Renal cortex interstitium (tissue), 11 donors: ENCODE results near the gene TFPI. TPM values are rescaled to one million over a fixed set of nuclear protein-coding genes. Genes with fewer than 3 reads are reported as not detected.
A peak's percentile ranks its signal among the peaks of the same experiment; 100 is the strongest.
"Not testable (repeated sequence)": the region's sequence is repeated elsewhere in the genome, so short reads cannot be mapped to it uniquely, and the experiment has no call there.

Experiments
- DNase-seq, 11 donors: peaks; one replicate each; pipeline ENCODE4 v3.0.0-alpha.2; 2013; ENCODE audit warnings: low read depth in 9 of 11, low spot score in 4 of 11; ENCODE audit errors: extremely low read depth in 1 of 11
- polyA plus RNA-seq, 3 donors: library from polyadenylated mRNA; unstranded; fragments of 120-200 nt; gene quantifications; one replicate each; pipeline ENCODE4 v1.2.1, GENCODE V29; 2013; ENCODE audit not compliant: insufficient read length in 3 of 3

Gene TFPI
- polyA plus RNA-seq, 3 donors: 32.9 to 41.6 (median 33.8) TPM

DNA sequence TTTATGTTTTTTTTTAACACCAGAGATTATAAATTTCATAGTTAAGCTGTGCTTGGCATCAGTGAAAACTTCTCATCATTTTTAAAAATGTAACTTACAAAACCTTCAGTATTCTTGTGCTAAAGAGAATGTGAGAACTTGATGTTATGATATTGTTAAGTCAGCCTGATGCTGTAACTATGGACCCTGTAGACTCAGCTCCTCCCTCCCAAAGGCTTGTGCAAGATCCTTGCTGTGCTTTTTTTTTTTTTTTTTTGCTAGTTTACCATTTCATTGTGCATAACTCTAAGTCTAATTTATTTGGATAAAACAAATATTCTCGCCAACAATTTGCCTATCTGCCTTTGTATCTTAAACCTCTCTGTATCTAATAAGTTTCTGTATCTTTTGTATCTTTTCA is 12.9 kb upstream of the TFPI start:
- DNase-seq: no peak

DNA sequence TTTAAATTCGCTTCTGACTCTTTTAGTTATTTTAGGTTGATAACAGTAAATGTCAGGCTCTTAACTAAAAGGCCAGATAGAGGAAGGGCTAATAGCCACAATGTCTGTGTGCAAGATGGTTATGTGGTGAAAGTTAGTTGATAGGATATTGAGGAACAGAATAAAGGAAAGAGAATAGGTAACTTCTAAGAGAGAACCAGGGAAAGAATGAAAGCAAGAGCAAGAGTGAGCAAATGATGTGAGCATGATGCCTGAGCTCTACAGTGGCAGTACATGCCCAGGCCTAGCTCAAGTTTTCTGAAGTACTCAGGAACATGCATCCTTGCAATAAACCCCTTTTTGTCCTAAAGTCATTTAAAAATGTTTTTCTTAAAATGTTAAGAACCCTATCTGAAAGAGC is 12.5 kb upstream of the TFPI start:
- no peak for DNase-seq

DNA sequence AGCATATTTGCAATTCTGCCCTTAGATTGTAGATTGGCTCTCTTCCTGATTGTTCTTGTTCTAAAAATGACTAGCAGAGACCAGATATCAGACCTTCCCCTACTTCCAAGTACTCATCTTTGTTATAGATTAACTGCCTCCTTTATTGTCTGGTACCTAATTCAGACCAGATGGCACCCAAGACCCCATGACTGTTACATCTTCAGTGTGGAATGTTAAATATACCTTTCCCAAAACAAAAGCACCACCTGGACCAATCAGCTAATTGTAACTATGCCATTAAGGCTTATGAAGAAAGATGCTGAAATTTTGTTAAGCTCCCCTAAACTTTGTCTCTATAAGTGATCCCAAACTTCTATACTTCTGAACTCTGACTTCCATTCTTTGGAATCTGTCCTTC is 12.0 kb upstream of the TFPI start:
- DNase-seq: no peak

DNA sequence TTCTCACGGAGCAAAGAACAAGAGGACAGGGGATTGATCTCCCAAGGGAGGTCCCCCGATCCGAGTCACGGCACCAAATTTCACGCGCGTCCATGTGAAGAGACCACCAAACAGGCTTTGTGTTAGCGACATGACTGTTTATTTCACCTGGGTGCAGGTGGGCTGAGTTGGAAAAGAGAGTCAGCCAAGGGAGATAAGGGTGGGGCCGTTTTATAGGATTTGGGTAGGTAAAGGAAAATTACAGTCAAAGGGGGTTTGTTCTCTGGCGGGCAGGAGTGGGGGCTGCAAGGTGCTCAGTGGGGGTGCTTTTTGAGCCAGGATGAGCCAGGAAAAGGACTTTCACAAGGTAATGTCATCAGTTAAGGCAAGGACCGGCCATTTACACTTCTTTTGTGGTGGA is 11.4 kb upstream of the TFPI start:
- DNase-seq: not testable (repeated sequence)

GRCh38 chr2:187556493-187556892 is 2.3 kb upstream of the TFPI start:
- not testable (repeated sequence) for DNase-seq

DNA sequence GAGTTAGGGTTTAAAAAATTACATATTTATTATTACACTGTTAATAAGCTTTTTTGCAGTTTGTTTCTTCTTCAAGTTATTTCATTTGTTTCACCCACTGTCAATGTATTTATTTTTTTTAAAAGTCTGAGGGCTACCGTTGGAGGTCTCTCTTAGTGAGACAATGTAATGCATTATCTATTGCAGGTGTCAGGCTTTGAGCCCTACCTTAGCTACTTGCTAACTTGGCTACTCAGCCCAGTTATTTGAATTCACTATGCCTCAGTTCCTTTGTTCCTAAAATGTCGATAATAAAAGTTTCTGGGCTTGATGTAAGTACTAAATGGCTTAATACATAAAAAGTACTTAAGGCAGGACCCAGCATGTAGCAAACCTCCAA is 458 bp upstream of the TFPI start:
- DNase-seq: no peak

DNA sequence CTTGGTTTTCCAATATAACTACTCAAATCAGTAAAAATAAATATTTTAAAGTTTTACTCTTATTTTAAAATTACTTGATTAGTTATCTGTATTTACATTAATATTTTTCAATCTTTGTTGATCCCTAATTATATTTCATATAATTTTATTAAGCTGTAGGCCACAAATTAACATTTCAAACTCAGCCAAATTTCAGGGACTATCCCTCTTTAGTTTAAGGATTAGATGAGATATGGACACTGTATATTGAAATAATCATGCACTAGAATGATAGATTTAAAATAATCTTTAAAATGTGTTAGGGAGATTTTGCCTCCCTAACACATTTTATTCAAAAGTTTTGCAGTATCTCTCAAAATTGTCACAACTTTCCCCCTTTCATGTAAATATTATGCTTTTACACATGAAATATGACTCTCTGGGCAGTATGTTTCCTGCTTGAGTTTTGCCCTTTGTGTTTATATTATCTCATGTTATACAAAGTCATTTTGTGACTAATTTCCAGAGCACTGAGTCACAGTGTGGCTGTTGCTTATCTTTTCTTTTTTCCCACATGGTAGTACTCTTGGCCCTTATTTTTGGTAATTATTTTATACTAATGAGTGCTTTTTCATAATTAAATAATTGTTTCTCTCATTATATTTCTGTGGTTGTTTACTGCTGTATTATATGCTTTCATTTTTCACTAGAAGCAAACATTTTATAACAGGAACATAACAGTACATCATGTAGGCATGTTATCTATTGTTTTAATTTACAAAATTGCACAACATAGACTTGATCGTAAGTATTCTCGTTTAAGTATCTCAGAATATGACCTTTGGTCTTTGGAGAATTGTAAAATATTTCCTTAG is 1.2 kb downstream of the TFPI start:
- DNase-seq: no peak

DNA sequence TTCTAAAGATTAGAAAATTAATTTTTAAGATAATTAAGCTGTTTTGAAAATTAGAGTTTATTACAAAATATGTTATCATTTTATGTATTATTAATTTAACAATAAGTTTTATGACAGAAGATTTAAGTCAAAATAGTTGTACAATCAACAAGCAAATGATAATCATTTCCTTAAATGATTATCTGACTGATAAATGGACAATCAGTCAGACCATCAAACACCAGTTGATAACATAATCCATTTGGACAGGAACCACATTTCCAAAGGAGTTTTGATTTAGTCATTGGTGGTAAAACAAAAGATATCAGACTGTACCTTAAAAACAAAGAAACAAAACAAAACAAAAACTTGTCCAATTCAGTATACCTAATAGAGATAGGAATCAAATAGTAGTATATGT is 1.9 kb downstream of the TFPI start:
- no peak for DNase-seq

DNA sequence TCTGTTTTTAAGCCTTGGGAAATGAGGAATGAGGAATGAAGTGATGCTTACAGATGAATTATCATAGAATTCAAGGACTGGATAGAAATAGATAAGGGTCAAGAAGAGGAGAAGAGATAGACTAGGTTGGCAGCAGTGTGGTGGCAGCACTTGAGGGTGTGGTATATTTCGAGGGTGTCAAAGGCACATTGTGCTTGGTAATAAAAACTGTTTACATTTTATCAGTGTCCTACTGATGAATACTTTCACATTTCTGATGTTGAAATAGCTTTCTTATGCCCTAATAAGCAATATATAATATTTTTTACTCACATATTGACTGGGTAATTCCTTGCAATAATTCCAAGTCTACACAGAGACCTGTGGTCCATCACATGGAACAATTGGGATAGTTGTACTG is 3.4 kb downstream of the TFPI start:
- DNase-seq: no peak

- no peak for DNase-seq
These were observed 4.2 kb downstream of the TFPI start for GRCh38 chr2:187549951-187550555.

GRCh38 chr2:187549193-187549592 is 5.0 kb downstream of the TFPI start:
- no peak for DNase-seq

DNA sequence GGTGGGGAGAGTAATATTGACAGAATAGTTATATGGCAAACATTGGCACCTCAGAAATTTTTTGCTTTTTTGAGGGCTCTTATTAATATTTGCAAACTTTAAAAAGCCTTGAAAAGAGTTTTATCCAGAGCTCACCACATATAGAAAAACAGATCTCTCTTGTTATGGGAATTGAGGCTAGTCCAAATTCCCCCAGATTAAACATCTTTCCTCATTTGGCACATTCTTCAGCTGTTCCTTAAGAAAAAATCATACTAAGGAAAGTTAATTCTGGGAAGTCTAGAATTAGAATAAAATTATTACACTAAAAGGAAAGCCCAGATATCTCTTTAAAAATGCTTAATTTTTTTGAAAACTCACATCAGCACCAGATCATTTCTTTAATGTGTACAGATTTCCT is 5.6 kb downstream of the TFPI start:
- DNase-seq: no peak

DNA sequence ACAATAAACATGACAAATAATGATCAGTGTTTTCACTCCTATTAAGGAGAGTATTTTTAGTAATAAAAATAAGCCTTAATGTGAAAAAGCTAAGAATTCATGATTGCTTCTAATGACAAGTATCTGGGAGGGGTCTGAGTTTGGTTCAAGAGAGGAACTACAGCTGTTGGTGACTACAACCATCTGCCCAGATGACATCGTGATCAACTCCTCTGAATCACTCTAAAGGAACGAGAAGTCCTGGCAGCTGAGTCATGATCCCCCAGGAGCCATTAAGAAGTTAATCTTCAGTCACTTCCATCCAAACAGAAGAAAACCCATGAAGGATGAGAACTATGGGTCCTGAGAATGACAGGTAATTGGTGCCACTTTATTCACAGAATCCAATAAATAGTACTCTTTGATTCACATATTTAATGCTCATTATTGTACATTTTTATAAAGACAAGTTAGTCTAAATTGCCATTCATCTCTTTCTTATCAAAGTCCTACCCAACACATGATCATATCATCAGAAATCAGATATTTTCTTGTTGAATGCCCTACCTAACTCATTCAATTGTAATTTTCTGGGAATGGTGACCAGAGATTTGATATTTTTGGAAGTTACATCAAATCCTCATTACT is 6.8 kb downstream of the TFPI start:
- DNase-seq: peak in 1 of 11 donors; percentile 35

DNA sequence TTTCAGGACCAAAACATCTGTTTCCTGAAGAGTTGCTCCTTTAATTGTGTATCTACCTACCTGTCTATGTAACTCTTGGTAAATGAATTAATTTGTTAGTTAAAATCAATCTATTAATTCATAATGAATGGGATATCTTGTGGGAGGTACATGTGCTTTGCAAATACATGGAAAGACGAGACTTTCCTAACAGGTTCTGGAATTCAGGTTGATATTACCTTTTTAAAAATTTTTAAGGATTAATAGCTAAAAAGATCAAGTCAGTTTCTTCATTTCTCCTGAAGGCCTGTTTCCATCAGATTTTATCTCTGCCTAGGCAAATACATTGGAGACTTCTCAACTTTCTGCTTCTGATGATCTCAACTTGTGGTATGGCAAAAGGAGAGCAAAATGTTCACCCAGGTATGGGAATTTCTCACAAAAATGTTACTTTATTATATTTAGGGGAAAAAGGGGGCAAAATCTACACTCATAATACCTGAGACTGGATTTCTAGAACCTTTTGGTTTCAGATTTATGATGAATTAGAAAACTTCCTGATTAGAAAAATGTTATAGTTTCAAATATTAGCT is 7.4 kb downstream of the TFPI start:
- no peak for DNase-seq

DNA sequence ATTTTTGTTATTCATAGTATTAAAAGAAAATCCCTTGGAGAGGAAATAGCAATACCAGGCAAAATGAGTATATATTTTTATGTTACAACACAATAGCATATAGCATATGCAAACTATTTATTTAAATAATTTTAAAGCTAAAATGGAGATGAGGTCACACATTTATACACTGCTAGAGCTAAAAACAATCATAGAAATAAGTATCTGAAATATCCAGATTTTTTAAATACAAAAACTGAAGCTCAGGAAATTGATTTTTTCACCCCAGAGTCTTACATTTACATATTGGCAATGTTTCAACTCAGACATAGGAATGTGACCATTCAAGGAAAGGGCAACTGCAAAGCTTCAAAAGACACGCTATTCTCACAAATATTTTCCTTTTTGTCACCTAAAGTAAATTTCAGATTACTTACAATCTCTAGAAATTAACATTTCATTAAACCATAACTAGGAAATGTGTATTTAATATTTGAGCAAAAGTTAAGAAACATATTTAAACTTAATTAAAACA is 8.9 kb downstream of the TFPI start:
- DNase-seq: no peak

- no peak for DNase-seq
These were observed 9.7 kb downstream of the TFPI start for GRCh38 chr2:187544371-187545080.

DNA sequence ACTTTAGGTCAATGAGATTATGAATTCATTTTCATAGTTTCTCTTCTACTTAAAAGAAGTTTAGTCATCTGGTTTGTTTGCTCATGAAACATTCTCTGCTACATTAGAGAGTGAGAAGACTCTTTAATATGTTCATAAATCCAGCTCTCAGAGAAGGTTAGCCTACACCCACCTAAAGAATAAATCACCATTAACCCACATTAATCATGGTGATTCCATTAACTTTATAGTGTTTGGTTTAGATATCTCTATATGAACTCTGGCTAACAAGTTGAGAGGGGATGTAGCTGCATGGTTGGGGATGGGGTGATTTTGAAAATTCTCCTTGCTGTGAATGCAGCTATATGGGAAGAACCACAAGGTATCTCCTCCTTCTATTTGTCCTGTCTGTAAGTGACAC is 10.7 kb downstream of the TFPI start:
- no peak for DNase-seq

- DNase-seq: no peak
These were observed 12.1 kb downstream of the TFPI start for GRCh38 chr2:187542123-187542522.
